SKM-1 treated with dmso at 0.1 percent for 144 hours (cell line): ENCODE measurements around the gene OSGEPL1.
"Not testable (repeated sequence)": the region's sequence is repeated elsewhere in the genome, so short reads cannot be mapped to it uniquely, and the experiment has no call there.

ENCODE experiments used
- DNase-seq: peaks from one replicate; lab custom pipeline; 2025; ENCODE audit not compliant: unreplicated experiment; lab: John Stamatoyannopoulos, UW

OSGEPL1 gene

GRCh38 chr2:189762551-189763298, at the start of gene OSGEPL1:
TSS of gene OSGEPL1 (minus strand) at chr2:189762792. CDS start at chr2:189761640, 1,152 bp downstream.
- peak; percentile 92 for DNase-seq

- DNase-seq: no peak
These were observed 40.8 kb upstream of the OSGEPL1 start for GRCh38 chr2:189803431-189803830.

GRCh38 chr2:189802396-189802912, 39.9 kb upstream of the OSGEPL1 start:
- no peak for DNase-seq

- DNase-seq: no peak
These were observed 36.9 kb upstream of the OSGEPL1 start for GRCh38 chr2:189799531-189799930.

- DNase-seq: no peak
These were observed 36.4 kb upstream of the OSGEPL1 start for GRCh38 chr2:189799030-189799331.

- peak; percentile 17 for DNase-seq
These were observed 35.9 kb upstream of the OSGEPL1 start for GRCh38 chr2:189798312-189799029.

GRCh38 chr2:189797902-189798301, 35.3 kb upstream of the OSGEPL1 start:
- DNase-seq: no peak

DNA sequence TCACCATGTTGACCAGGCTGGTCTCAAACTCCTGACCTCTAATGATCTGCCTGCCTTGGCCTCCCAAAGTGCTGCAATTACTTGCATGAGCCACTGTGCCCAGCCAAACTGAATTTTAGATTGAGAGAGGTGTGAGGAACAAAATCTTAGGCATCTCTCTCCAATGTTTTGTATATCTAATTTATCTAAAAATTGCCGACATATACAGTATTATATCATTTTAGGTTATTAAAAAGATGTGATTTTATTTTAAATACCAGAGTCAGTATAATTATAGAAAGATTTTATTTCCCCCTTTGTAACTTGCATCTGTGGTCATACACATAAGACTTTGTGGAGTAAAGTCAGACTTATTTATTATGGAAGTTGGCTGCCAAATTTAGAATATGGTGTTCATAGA, 31.7 kb upstream of the OSGEPL1 start:
- no peak for DNase-seq

GRCh38 chr2:189791338-189792042, 28.9 kb upstream of the OSGEPL1 start:
- no peak for DNase-seq

- DNase-seq: peak; percentile 91
These were observed 21.6 kb upstream of the OSGEPL1 start, which contains the start of the genes ORMDL1 and PMS1 for GRCh38 chr2:189783927-189784867. TSS of gene ORMDL1 (minus strand) at chr2:189784339. CDS start at chr2:189782595, 1,744 bp downstream. TSS of gene PMS1 (plus strand) at chr2:189784450. CDS start at chr2:189791810, 7,360 bp downstream.

DNA sequence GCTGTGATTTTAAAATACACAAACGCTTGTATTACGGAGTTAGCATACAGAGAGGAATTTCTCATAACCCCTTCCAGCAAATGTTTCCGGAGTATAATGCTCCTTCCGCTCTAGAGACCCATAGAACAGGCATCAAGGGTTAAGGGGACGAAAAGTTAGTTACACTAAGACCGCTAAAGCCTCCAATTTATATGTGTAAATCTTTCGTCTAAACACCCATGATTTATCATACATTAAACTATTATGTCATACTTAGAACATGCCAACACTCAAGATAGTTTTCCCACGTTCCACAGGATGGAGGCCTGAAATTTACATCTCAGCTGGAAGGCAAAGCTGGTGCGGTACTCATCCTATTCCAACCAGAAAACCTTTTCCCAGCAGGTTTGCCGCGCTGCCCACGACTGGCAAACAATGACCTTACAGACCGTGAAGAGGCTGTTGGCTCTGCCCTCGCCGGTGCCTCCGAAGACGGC, 20.9 kb upstream of the OSGEPL1 start:
- DNase-seq: no peak

DNA sequence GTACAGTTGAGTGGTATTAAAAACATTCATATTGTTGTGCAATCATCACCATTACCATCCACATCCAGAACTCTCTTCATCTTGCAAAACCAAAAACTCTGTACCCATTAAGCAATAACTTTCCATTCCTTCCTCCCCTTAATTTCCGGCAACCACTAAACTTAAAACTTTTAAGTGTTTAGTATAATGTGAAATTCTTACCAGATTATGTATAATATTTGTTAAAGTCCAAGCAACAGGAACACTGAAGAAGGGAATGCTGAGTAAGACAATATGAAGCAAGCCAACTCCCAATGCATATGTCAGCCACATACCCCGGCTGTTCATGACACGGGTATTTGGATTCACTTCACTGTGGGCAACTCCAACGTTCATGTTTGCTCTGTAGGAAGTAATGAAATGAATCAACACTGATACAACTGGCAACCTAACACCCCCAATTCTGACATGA, 19.7 kb upstream of the OSGEPL1 start:
- peak; percentile 40 for DNase-seq

GRCh38 chr2:189772212-189772611, 9.6 kb upstream of the OSGEPL1 start:
- no peak for DNase-seq

DNA sequence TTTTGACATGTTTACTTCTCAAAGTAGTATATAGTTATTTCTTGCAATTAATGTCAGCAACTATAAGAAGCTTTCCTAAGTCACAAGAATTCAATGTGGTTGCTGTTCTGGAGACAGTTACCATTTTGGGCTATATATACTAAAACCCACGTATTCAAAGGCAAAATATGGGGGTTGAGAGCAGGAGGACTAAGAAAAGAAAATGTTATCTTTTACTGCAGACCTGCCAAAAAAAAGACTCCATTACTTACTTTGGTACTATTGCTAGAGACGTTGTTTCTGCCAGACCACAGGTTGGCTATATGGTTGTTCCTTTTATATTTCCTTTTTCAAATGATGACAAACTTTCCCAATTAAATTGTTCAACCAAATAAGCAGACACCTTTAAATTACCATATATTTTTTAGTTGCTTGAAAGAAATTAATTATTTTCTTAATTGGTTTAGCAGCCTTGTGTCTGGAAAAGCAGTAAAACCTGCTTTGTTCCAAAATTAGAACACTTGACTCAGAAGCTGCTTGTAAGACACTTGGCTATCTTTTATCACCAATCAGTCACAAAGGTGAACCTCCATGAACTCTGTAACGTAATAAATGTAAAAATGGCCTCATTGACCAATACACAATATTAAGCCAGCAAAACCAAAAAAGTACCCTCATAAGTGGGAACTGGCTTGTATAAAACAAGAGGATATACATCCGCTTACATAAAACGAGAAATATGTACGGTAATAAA, 8.2 kb upstream of the OSGEPL1 start:
- no peak for DNase-seq

DNA sequence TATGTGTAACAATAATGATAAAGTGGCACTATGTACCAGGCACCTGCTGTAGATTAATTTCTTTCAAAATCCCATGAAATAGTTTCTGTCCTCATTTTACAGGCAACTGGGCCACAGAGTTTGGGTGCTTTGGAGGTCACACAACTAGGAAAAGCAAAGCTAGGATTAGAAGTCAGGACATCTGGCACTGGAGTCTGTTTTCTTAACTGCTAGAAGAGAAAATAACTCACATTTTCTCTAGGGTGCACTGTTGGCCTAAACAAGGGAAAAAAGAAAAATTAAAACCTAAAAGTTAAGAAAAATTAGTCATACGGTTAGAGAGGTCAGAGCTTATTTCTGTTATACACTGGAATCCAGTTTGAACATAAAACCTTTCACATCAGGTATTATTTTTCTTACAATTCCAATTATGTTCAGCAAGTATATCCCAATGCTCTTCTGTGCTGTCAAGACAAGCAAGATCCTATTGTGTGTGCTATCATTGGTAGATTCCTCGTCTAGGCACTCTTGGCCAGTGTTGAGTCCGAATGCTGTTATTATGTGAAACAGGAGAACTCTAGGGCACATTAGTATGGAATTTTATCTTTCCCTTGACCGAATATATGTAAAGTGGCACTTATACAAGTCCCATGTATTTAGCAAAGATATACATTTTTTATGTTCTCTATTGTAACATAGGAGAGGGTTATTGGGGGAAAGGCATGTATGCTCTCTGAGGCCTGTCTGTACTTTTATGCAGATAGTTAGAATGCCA, 1.5 kb upstream of the OSGEPL1 start:
- DNase-seq: no peak

GRCh38 chr2:189762229-189762550, 402 bp downstream of the OSGEPL1 start:
- no peak for DNase-seq

- not testable (repeated sequence) for DNase-seq
These were observed 2.4 kb downstream of the OSGEPL1 start for GRCh38 chr2:189760154-189760553.

DNA sequence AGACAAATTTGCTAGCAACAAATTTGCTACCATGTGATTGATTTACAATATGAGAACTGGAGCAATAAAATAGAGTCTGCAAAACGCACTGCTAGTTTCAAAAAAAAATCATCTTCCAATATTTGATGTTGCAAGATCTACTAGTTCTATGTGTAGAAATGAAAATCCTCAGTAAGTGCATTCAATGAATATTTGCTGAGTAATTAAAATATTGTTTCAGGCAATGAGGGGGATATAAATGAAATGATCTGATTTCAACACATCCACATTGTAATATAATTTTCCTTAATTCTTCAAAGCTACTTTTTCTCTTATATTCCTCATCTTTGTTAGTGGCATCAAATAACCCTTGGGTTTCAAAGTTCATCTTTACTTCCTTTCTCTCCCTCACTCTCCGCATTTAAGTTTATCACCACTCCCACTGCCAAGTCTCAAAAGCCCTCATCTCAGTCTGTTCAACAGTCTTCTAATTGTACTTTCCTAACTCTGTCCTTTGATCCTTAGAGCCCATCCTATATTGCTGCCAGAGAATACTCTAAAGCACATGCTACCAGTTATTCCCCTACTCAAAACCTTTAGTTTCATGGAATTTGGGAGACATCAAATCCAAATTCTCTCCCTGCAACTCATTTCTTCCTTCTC, 6.2 kb downstream of the OSGEPL1 start:
- DNase-seq: no peak
